HCEC 1CT (cell line): Measurements from ENCODE around the gene LTB4R2.
"Not testable (repeated sequence)": the region's sequence is repeated elsewhere in the genome, so short reads cannot be mapped to it uniquely, and the experiment has no call there.

Source experiments
- DNase-seq: peaks from one replicate; pipeline ENCODE4 v3.0.0-alpha.2; 2017

The LTB4R2 gene

GRCh38 chr14:24340606-24341005 is 30.7 kb downstream of the LTB4R2 start:
- no peak for DNase-seq

DNA sequence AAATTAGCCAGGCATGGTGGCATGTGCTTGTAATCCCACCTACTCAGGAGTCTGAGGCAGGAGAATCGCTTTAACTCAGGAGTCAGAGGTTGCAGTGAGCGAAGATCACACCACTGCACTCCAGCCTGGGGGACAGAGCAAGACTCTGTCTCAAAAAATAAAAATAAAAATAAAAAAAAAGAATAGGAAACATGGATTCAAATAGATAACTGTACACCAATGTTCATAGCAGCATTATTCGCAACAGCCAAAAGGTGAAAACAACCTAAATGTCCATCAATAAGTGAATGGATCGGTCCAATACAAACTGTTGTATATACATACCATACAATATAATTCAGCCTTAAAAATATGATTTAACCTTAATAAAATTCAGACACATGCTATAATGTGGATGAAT is 32.9 kb downstream of the LTB4R2 start:
- DNase-seq, result no peak

DNA sequence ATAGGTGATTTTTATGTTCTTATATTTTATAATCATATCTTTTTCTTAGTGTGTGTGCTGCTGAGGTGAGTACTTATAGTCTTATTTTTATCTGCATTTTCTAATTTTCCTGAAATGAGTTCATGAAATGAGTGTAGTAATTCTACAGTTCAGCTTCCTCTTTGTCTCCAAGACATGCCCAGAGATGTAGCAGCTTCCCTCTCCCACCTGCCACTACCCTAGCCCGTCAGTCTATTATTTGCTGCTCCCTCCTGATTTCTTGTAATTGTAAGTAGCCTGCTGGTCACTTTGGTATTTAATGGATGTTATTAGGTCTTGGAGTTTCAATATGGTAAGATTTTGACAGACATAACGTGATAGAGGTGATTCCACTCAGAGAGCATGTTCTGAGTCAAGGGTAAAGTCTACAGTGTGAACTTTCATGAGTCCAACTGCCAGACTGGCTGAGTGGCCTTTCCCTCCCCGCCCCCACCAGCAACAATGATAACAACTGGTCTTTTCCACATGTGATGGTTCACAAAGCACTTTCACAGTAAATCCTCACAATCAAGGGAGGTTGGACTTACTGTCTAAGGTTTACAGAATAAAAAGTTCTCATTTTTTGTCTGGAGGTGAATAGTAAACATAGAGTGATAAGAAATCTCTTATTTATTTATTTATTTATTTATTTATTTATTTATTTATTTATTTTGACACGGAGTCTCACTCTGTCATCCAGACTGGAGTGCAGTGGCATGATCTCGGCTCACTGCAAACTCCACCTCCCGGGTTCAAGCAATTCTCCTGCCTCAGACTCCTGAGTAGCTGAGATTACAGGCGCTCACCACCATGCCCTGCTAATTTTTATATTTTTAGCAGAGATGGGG is 34.1 kb downstream of the LTB4R2 start:
- DNase-seq, result no peak

DNA sequence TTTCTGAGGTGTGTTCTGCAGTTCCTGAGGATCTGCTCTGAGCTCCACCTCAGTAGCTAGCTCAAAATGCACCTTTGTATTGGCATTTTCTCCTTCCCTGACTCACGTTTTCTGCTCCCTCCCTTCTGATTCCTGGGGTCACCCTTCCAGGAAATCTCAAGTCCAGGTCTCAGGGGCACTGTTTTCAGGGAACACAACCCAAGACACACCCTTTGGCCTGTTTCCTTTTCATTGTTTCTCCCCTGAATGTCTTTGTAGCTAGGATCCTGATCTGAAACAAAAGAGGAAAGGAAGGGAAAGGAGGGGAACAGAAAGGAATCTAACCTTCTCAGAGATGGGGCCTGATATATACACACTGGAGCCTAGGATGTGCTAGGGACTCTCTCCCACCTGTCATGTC is 37.2 kb downstream of the LTB4R2 start:
- no peak for DNase-seq

GRCh38 chr14:24348186-24348585 is 38.2 kb downstream of the LTB4R2 start:
- no peak for DNase-seq

DNA sequence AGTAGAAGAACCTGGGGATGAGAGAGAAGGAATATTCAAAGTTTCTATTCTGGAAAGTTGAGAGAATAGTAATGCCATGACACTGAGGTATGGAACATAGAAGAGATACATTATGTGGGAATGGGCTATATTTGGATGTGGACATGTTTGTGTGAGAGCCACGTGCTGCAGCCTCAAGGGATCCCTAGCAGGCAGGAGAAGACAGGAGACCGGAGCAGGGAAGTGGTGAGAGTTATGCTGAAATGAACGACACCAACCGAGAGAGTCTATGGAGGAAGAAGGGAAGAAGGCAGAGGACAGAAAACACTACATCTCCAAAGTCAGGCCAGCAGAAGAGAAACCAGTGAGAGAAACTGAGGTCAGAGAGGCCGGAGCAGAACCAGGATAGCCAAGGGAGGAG is 39.8 kb downstream of the LTB4R2 start:
- DNase-seq, result no peak

GRCh38 chr14:24351517-24351916 is 41.6 kb downstream of the LTB4R2 start:
- DNase-seq, result peak; percentile 42

GRCh38 chr14:24353559-24354481 is 43.9 kb downstream of the LTB4R2 start:
- DNase-seq, result peak; percentile 86

GRCh38 chr14:24354482-24354825 is 44.5 kb downstream of the LTB4R2 start:
- DNase-seq, result not testable (repeated sequence)

DNA sequence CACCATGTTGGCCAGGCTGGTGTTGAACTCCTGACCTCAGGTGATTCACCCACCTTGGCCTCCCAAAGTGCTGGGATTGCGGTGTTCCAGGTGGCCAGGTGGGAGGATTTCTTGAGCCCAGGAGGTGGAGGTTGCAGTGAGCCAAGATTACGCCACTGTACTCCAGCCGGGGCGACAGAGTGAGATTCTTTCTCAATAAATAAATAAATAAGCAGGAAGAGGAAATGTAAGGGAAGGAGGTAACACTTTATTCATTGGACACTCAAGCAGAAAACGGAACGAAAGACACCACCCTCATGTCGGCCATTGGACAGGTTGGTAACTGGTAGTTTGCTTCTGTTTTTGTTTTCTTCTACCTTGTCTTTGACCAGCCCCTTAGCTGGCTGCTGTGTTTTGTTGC is 45.1 kb downstream of the LTB4R2 start:
- no peak for DNase-seq

- DNase-seq, result no peak
Measured at GRCh38 chr14:24356208-24356607, 46.3 kb downstream of the LTB4R2 start.

DNA sequence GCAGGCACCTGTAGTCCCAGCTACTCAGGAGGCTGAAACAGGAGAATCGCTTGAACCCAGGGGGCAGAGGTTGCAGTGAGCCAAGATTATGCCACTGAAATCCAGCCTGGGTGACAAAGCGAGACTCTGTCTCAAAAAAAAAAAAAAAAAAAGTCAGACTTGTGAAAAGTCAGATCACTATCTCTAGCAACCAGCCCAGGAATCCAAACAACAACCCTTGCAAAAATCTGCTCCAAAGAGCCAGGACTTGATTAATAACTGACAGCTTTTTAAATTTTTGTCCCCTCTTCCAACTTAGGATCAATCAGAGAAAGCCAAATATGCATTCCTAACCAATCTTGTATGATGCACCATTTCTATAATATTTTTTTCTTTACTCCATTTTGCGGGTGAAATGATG is 50.3 kb downstream of the LTB4R2 start:
- no peak for DNase-seq

DNA sequence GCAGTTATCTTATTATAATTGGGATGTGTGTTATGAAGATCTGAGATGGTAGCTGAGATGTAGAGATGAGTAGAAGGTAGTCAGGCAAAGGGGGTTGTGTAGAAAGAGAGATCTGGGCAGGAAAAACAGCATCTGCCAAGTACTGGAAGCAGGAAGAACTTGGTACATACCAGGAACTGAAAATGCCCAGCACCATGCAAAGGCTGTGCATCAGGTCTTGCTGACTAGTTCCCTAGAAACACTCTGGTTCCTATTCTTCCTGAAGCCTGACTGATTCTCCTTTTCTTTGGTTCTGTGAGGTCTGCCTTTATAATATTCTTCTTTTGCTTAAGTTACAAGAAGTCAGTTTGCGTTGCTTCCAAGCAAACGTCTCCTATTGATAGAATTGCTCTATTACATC is 51.4 kb downstream of the LTB4R2 start:
- no peak for DNase-seq
